ENCODE data around the gene HSPA8.
A peak's percentile ranks its signal among the peaks of the same experiment; 100 is the strongest.

Gene HSPA8

GRCh38 chr11:123061403-123062157, at the start of gene HSPA8:
TSS of gene HSPA8 (minus strand) at chr11:123062136. CDS start at chr11:123061324, 812 bp downstream.
- Histone ChIP-seq H3K9me3 (ENCODE audit: control insufficient read depth in 2 of 2, low read length in 2 of 2) (no peaks in the 10 kb centered on the region), H3K27ac (ENCODE audit: low read length) (peak within 1 kb of the TSS; percentile 100), H3K36me3 (ENCODE audit: control insufficient read depth in 2 of 2, insufficient read depth in 2 of 2, low read length in 2 of 2) (peaks cover 32 to 43% of the 10 kb centered on the region in 2 donors), H3K27me3 (ENCODE audit: control insufficient read depth in 1 of 2, insufficient read depth in 2 of 2, low read length in 2 of 2) (no peaks in the 10 kb centered on the region), H3K4me1 (ENCODE audit: control insufficient read depth, insufficient read depth, low read length) (peaks cover 61% of the 10 kb centered on the region), H3K9ac (ENCODE audit: low read length in 2 of 2) (peak within 1 kb of the TSS; percentile 96 to 99), H3K4me3 (ENCODE audit: low read length in 2 of 2) (peak within 1 kb of the TSS; percentile 96 to 98)

DNA sequence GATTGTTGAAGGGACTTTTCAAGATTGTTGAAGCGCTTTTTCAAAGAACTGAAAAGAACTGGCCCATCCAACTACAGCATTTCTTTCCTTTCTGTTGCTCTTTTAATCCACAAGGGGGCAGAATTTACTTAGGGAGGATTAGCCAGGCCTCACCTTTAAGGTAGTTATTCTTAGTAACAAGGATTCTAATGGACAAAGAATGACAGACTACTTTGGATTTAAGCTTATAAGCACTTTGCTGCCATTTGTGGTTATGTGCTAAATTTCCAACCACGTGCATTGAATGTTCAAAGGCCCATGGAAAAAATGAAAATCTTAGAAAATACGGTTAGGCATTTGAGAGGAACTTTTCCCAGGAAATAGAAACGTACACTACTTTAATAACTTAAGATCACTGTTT, 49.5 kb upstream of the HSPA8 start:
- Histone ChIP-seq H3K9me3 (ENCODE audit: control insufficient read depth in 2 of 2, low read length in 2 of 2) (peaks cover 0 to 5% of the 10 kb centered on the region in 2 donors), H3K4me1 (ENCODE audit: control insufficient read depth, insufficient read depth, low read length) (peaks cover 11% of the 10 kb centered on the region), H3K27me3 (ENCODE audit: control insufficient read depth in 1 of 2, insufficient read depth in 2 of 2, low read length in 2 of 2) (no peaks in the 10 kb centered on the region), H3K36me3 (ENCODE audit: control insufficient read depth in 2 of 2, insufficient read depth in 2 of 2, low read length in 2 of 2) (peaks cover 3% of the 10 kb centered on the region in 2 donors), H3K9ac (ENCODE audit: low read length in 2 of 2) (peak overlapping the region in 1 of 2 donors; percentile 30), H3K27ac (ENCODE audit: low read length) (no peak overlapping the region), H3K4me3 (ENCODE audit: low read length in 2 of 2) (no peak overlapping the region)

DNA sequence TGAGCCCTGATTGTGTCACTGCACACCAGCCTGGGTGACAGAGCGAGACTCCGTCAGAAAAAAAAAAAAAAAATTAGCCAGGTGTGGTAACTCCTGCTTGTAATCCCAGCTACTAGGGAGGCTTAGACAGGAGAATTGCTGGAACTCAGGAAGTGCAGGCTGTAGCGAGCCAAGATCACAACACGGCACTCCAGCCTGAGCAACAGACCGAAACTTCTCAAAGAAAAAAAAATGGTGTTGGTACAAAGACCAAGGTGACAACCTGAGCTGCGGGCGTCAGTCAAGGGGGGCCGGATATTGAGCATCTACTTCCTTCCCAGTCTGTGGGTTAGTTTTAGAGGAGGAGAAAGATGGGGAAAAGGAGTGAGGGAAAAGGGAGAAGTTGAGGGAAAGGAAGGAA, 48.5 kb upstream of the HSPA8 start:
- Histone ChIP-seq H3K4me1 (ENCODE audit: control insufficient read depth, insufficient read depth, low read length) (peaks cover 14% of the 10 kb centered on the region), H3K27me3 (ENCODE audit: control insufficient read depth in 1 of 2, insufficient read depth in 2 of 2, low read length in 2 of 2) (no peaks in the 10 kb centered on the region), H3K36me3 (ENCODE audit: control insufficient read depth in 2 of 2, insufficient read depth in 2 of 2, low read length in 2 of 2) (no peaks in the 10 kb centered on the region), H3K4me3 (ENCODE audit: low read length in 2 of 2) (no peak overlapping the region), H3K9me3 (ENCODE audit: control insufficient read depth in 2 of 2, low read length in 2 of 2) (no peaks in the 10 kb centered on the region), H3K27ac (ENCODE audit: low read length) (no peak overlapping the region), H3K9ac (ENCODE audit: low read length in 2 of 2) (no peak overlapping the region)

DNA sequence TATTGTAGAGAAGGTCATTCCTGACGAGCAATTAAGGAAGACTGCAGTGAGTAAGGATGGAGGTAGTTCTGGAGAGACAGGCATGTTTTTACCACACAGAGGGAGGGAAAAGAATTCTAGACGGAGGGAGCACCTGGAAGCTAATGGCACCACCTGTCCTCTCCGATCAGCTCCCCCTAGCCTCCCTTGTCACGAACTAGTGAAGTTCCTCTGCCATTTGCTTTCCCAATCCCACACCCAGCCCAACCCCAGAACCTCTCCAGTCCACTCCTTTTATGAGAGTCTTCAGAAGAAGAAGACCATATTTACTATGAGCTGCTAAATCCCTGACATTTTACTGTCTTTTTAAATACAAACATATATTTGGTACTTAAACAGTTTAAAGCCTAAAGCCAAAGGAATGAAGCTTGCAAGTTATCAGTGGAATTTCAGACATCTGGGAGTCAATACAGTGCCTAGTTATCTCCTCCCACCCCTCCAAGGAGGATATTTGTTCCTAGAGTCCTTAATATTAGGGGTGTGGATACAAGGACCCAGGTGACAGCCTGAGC, 46.1 kb upstream of the HSPA8 start:
- Histone ChIP-seq H3K9me3 (ENCODE audit: control insufficient read depth in 2 of 2, low read length in 2 of 2) (no peaks in the 10 kb centered on the region), H3K27ac (ENCODE audit: low read length) (no peak overlapping the region), H3K9ac (ENCODE audit: low read length in 2 of 2) (no peak overlapping the region), H3K27me3 (ENCODE audit: control insufficient read depth in 1 of 2, insufficient read depth in 2 of 2, low read length in 2 of 2) (no peaks in the 10 kb centered on the region), H3K4me3 (ENCODE audit: low read length in 2 of 2) (no peak overlapping the region), H3K36me3 (ENCODE audit: control insufficient read depth in 2 of 2, insufficient read depth in 2 of 2, low read length in 2 of 2) (no peaks in the 10 kb centered on the region), H3K4me1 (ENCODE audit: control insufficient read depth, insufficient read depth, low read length) (peaks cover 30% of the 10 kb centered on the region)

- Histone ChIP-seq H3K9ac (ENCODE audit: low read length in 2 of 2) (no peak overlapping the region), H3K27ac (ENCODE audit: low read length) (peak overlapping the region; percentile 41), H3K4me1 (ENCODE audit: control insufficient read depth, insufficient read depth, low read length) (peaks cover 50% of the 10 kb centered on the region), H3K36me3 (ENCODE audit: control insufficient read depth in 2 of 2, insufficient read depth in 2 of 2, low read length in 2 of 2) (no peaks in the 10 kb centered on the region), H3K9me3 (ENCODE audit: control insufficient read depth in 2 of 2, low read length in 2 of 2) (no peaks in the 10 kb centered on the region), H3K27me3 (ENCODE audit: control insufficient read depth in 1 of 2, insufficient read depth in 2 of 2, low read length in 2 of 2) (no peaks in the 10 kb centered on the region), H3K4me3 (ENCODE audit: low read length in 2 of 2) (no peak overlapping the region)
Measured at GRCh38 chr11:123104697-123105096, 42.8 kb upstream of the HSPA8 start.

GRCh38 chr11:123103326-123103980, 41.5 kb upstream of the HSPA8 start:
- peaks cover 50% of the 10 kb centered on the region for H3K4me1 ChIP-seq (ENCODE audit: control insufficient read depth, insufficient read depth, low read length)
- no peak overlapping the region for H3K4me3 ChIP-seq (ENCODE audit: low read length in 2 of 2)
- no peak overlapping the region for H3K9ac ChIP-seq (ENCODE audit: low read length in 2 of 2)
- H3K27ac ChIP-seq (ENCODE audit: low read length): peak overlapping the region; percentile 37
- no peaks in the 10 kb centered on the region for H3K36me3 ChIP-seq (ENCODE audit: control insufficient read depth in 2 of 2, insufficient read depth in 2 of 2, low read length in 2 of 2)
- no peaks in the 10 kb centered on the region for H3K9me3 ChIP-seq (ENCODE audit: control insufficient read depth in 2 of 2, low read length in 2 of 2)
- H3K27me3 ChIP-seq (ENCODE audit: control insufficient read depth in 1 of 2, insufficient read depth in 2 of 2, low read length in 2 of 2): no peaks in the 10 kb centered on the region

GRCh38 chr11:123100379-123101085, 38.6 kb upstream of the HSPA8 start:
- no peaks in the 10 kb centered on the region for H3K27me3 ChIP-seq (ENCODE audit: control insufficient read depth in 1 of 2, insufficient read depth in 2 of 2, low read length in 2 of 2)
- H3K9ac ChIP-seq (ENCODE audit: low read length in 2 of 2): peak overlapping the region in 1 of 2 donors; percentile 4
- peak overlapping the region; percentile 60 for H3K27ac ChIP-seq (ENCODE audit: low read length)
- H3K9me3 ChIP-seq (ENCODE audit: control insufficient read depth in 2 of 2, low read length in 2 of 2): no peaks in the 10 kb centered on the region
- H3K4me3 ChIP-seq (ENCODE audit: low read length in 2 of 2): no peak overlapping the region
- H3K4me1 ChIP-seq (ENCODE audit: control insufficient read depth, insufficient read depth, low read length): peaks cover 44% of the 10 kb centered on the region
- peaks cover 0 to 9% of the 10 kb centered on the region in 2 donors for H3K36me3 ChIP-seq (ENCODE audit: control insufficient read depth in 2 of 2, insufficient read depth in 2 of 2, low read length in 2 of 2)

- Histone ChIP-seq H3K36me3 (ENCODE audit: control insufficient read depth in 2 of 2, insufficient read depth in 2 of 2, low read length in 2 of 2) (peaks cover 6 to 11% of the 10 kb centered on the region in 2 donors), H3K27ac (ENCODE audit: low read length) (no peak overlapping the region), H3K9me3 (ENCODE audit: control insufficient read depth in 2 of 2, low read length in 2 of 2) (no peaks in the 10 kb centered on the region), H3K4me3 (ENCODE audit: low read length in 2 of 2) (no peak overlapping the region), H3K9ac (ENCODE audit: low read length in 2 of 2) (no peak overlapping the region), H3K27me3 (ENCODE audit: control insufficient read depth in 1 of 2, insufficient read depth in 2 of 2, low read length in 2 of 2) (no peaks in the 10 kb centered on the region), H3K4me1 (ENCODE audit: control insufficient read depth, insufficient read depth, low read length) (peaks cover 32% of the 10 kb centered on the region)
Measured at GRCh38 chr11:123098990-123099389, 37.1 kb upstream of the HSPA8 start.

GRCh38 chr11:123093739-123094138, 31.8 kb upstream of the HSPA8 start:
- H3K4me1 ChIP-seq (ENCODE audit: control insufficient read depth, insufficient read depth, low read length): peaks cover 8% of the 10 kb centered on the region
- no peaks in the 10 kb centered on the region for H3K27me3 ChIP-seq (ENCODE audit: control insufficient read depth in 1 of 2, insufficient read depth in 2 of 2, low read length in 2 of 2)
- no peak overlapping the region for H3K4me3 ChIP-seq (ENCODE audit: low read length in 2 of 2)
- peak overlapping the region; percentile 41 for H3K27ac ChIP-seq (ENCODE audit: low read length)
- peaks cover 6 to 11% of the 10 kb centered on the region in 2 donors for H3K36me3 ChIP-seq (ENCODE audit: control insufficient read depth in 2 of 2, insufficient read depth in 2 of 2, low read length in 2 of 2)
- H3K9me3 ChIP-seq (ENCODE audit: control insufficient read depth in 2 of 2, low read length in 2 of 2): no peaks in the 10 kb centered on the region
- no peak overlapping the region for H3K9ac ChIP-seq (ENCODE audit: low read length in 2 of 2)

DNA sequence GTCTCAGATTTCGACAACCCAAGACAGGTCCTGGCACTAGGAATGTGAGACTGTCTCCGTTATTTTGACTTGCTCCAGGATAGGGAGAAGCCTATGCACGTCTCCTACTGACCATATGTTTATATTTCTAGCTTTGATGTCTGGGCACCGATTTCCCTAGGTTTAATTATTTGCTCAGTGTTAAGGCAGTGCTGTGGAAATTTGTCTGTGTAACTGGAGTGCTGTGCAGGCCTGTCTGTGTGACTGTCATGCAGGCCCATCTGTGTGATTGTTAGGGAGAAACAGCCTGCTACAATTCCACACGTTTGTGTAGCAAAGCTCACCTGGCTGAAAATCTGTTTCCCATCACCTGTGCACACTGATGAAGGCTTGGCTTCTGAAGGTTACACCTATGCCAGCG, 29.6 kb upstream of the HSPA8 start:
- Histone ChIP-seq H3K9ac (ENCODE audit: low read length in 2 of 2) (no peak overlapping the region), H3K4me1 (ENCODE audit: control insufficient read depth, insufficient read depth, low read length) (peaks cover 7% of the 10 kb centered on the region), H3K27ac (ENCODE audit: low read length) (peak overlapping the region; percentile 24), H3K27me3 (ENCODE audit: control insufficient read depth in 1 of 2, insufficient read depth in 2 of 2, low read length in 2 of 2) (no peaks in the 10 kb centered on the region), H3K36me3 (ENCODE audit: control insufficient read depth in 2 of 2, insufficient read depth in 2 of 2, low read length in 2 of 2) (peaks cover 6% of the 10 kb centered on the region in 2 donors), H3K9me3 (ENCODE audit: control insufficient read depth in 2 of 2, low read length in 2 of 2) (no peaks in the 10 kb centered on the region), H3K4me3 (ENCODE audit: low read length in 2 of 2) (no peak overlapping the region)

All from stomach smooth muscle (tissue), 2 donors.